NCI-H2107 (cell line): ENCODE data around the gene TPST2.

Experiments used
- DNase-seq: peaks from one replicate; lab custom pipeline; 2025; lab: John Stamatoyannopoulos, UW

TPST2 gene

DNA sequence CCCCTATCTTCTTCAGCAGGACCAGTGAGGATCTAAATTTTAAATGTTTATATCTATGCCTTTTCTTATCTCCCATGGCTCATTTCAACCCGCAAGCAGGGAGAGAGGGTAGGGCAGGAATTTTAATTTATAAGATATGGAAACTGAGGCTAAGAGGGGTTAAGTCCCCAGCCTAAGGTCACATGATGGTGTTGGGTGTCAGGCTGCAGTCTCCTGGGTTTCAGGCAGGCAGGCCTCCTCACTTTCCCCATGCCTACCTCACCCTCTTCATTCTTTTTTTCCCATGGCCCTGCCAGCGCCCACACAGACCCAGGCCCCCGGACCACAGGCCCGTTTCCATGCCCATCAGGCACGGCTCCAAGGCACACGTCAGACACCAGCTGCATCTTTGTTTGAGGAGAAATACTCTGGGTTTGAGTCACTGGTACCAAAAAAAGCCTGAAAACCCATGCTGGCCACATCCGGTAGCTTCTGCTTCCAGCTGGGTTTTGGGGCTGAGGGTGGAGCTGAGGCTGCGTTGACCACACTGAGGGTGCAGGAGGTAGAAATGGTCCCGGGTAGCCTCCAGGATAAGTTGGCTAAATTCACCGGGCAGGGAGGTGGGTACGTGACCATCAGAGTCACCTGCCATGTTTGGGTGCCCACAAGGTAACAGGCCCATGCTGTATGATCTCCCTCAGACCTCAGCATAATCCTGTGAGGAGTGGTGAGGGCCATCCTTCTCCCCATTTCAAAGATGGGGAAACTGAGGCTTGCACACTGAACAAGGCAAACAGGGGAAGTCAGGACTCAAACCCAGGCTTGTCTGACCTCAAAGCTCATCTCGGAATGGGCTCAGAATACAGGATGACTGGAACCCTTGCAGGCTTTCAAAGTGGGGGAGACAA, 20.4 kb upstream of the TPST2 start:
- DNase-seq, result no peak

DNA sequence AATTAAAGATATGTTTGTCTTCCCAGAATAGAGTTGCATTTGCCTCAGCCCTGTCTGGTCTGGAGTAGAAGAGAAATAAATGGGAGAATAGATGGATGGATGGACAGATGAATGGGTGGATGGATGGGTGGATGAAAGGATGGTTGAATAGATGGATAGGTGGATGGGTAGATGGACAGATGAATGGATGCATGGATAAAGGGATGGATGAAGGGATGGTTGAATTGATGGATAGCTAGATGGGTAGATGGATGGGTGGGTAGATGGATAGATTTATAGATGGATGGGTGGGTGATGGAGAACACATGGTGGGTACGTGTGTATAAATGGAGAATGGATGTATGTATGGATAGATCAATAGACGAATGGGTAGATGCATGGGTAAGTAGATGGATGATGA, 19.4 kb upstream of the TPST2 start:
- no peak for DNase-seq

DNA sequence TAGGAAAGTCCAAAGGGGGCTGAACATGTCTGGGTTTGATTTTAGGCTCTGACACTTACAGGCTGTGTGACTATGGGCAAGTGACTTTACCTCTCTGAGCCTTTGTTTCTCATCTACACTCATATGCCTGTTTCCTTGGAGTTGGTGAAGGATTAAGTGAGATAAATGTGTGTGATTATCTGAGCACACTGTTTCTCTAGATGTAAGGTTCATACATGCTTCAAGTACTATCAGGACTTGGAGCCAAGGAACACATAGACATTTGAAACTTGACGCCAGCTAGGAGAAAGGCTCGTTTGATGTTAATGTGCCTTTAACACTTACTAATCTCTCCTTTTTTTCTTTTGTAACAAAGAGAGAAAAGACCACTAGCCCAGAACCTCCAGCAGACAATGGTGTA, 18.2 kb upstream of the TPST2 start:
- DNase-seq, result no peak

DNA sequence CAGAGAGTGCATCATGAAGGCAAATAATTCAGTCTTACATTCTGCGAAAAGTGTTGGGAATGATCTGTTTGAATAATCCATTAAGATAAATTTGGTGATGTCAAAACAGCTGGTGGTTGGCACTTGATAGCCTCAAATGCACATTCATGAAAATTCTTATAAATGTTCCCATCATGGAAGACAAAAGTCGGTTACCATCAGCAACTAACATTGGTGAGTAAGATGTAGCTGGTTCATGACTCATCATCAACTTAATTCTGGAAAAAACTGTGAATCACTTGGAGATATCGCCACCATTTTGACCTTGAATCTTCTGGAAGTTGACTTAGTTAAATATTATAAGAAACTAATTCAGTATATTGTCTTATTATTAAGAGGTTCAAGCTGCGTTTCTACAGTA, 16.7 kb upstream of the TPST2 start:
- no peak for DNase-seq

DNA sequence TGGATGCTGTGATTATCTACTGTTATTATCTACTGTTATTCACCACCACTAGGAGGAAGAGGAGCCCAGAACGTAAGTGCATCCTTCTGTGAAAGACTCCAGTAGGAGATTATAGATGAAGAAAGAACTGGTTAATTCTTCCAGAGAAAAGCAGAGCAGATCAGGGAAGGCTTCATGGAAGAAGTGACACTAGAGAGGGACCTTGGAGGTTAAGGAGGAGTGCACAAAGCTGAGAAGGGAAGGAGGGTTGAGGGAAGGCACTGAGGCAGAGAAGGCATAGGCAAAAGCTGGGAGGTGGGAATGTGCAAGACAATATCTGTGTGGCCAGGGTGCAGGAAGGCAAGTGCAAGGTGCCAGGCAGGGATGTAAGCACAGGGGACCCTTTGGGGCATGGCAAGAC, 14.4 kb upstream of the TPST2 start:
- no peak for DNase-seq

DNA sequence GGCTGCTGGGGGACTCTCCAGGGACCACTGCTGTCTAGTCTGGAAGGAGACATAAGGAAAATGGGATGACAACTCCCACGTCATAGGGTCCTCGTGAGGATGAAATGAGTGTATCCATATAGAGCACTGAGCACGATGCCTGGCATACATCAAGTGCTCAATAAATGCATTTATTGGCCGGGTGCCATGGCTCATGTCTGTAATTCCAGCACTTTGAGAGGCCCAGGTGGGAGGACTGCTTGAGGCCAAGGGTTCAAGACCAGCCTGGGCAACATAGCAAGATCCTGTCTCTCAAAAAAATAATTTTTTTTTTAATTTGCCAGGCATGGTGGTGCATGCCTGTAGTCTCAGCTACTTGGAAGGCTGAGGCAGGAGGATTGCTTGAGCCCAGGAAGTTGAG, 12.2 kb upstream of the TPST2 start:
- DNase-seq, result no peak

DNA sequence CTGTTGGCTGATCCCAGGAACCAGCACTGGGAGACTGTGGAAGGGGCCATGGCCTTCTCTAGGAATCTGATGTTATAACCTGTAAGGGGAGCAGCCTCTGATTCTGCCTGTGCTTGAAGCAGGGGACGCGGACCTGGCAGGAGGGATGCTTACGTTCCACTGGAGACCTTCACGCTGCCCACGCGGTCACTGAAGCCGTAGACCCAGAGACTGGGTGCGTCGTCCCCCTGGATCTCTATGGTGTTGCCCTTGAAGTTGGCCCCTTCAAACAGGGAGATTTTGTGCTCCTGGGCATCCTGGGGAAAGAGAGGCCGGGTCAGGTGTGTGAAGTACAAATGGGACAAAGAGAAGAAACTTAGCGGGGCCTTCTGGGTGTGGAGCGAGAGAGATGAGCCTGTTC, 11.8 kb upstream of the TPST2 start:
- no peak for DNase-seq

DNA sequence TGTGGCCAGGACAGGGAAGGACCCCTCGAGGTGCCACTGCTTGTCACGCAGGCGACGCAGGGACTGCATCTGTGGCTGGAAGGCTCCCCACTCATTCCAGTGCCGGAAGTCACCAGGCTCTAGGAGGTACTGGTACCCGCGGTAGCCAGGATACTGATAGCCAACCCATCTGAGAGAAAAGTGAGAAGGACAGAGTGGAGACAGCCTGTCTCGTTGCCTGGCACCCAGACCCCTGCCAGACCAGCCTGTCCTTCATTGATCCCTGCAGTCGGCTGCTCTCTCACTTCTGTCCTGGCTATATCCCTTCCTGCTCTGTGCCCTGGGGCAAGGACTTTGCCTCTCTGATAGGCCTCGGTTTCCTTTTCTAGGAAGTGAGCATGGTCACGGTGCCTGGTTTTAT, 9.6 kb upstream of the TPST2 start:
- no peak for DNase-seq

DNA sequence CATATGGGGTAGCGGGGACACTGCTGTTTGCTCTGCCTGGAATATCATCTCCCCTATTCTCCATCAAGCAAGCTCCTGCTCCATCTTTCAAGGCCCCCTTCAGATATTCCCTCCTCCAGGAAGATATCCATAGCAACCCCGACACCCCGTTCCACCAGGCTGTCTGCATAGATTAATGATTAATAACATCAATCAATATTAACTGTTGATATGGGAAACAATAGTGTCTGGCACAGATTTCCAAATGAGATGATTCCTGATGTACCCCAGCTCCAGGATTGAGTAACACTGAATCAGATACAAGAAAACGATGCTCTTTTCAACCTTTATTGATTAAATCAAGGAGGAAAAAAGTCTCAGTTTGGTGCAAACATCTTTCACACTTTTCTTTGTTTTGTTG, 7.5 kb upstream of the TPST2 start:
- DNase-seq, result no peak

DNA sequence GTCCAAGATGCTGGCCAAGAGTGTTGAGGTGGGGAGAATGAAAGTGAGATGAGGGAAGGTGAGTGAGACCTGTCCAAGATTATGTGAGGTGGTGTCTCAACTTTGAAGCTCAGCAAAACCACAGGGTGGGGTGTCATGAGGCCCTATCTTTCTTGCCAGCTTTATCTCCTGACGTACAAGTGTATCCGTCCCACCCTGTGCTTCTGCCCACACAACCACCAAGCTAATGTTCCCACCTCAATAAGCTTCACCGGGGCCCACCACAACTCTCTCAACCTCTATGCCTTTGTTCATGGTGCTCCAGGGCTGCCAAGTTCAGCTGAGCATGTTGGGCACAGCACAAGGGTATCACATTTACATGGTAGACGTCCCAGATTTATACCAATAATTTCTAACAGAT, 7.1 kb upstream of the TPST2 start:
- DNase-seq, result no peak

DNA sequence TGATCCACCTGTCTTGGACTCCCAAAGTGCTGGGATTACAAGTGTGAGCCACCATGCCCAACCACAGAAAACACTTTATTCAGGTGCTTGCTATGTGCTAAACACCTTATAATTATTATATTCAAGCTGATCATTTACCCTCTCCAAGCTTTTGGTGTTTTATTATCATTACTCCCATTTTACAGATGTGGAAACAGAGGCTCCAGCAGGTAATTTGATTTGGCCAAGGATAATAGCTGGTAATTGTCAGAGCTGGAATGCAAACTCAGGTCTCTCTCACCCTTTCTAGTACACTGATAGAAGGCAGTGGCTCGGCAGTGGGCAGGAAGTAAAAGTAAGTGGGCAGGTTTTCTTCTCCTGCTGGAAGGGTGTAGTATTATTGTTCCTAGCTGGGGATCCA, 3.8 kb upstream of the TPST2 start:
- DNase-seq, result no peak

DNA sequence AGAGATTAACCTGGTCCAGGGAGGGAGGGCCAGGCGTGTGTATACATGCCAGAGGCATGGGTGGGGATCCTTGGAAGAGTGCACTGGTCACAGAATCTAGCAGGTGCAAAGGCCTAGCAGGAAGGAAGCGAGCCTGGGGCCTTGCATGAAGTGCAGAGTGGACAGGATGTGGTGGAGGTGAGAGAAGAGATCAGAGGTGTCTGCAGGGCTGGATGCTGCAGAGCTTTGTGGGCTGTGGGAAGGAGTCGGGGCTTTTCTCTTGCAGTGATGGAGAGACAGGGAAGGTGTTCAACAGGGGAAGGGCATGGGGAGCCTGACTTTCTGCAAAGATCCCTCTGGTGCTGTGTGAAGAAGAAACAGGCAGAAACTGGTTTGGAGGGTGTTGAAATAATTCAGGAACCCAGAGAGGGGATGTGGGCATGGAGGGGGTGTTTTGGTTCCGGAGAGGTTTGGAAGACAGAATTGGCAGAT, 2.5 kb upstream of the TPST2 start:
- no peak for DNase-seq

DNA sequence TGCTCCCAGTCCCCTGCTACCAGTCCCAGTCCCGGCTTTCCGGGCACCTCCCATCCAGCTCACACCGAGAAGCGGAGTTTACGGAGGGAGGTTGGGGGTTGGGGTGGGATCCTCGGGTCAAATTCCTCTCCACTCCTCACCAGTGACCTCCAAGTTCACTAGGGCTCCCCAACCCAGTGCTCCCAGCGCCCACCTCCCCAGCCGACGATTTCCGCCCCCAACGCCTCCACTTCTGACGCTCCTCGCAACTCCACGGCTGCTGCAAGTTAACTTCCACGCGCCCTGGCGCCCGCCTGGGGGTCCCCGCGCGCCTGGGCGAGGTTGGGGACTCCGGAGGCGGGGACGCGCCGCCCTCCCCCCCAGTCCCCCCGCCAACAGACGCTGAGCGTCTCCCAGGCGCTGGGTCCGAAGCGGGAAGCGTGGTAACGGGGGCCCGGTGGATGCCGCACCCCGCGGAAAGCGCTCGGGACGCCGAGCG, 526 bp downstream of the TPST2 start:
- no peak for DNase-seq

DNA sequence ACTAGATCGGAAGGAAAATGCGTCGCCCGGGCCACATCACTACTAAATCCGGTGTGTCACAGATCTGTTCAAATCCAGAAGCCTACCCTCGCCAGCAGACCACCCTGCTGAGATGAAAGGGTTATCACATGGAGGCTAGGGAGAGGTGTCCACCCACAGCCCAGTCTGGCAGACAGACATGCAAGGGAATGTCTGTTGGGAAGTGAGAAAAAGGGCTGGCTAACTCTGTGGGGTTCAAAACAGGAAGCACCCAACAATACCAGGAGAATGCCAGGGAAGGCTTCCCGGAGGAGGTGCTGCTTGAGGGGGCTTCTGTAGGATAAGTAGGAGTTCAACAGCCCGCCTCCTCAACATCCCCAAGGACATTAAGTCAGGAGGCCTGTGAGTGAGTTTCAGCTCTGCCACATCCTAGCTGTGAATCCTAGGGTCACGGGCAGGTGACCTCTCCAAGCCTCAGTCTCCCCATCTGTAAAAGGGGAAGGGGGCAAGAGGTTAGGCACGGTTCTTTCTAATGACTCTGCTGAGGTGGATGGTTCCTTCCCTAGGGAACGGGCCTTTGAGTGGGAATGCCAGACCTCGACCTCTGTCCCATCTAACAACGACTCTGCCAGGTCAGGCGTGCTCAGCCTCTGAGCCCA, 1.1 kb downstream of the TPST2 start:
- DNase-seq, result no peak

DNA sequence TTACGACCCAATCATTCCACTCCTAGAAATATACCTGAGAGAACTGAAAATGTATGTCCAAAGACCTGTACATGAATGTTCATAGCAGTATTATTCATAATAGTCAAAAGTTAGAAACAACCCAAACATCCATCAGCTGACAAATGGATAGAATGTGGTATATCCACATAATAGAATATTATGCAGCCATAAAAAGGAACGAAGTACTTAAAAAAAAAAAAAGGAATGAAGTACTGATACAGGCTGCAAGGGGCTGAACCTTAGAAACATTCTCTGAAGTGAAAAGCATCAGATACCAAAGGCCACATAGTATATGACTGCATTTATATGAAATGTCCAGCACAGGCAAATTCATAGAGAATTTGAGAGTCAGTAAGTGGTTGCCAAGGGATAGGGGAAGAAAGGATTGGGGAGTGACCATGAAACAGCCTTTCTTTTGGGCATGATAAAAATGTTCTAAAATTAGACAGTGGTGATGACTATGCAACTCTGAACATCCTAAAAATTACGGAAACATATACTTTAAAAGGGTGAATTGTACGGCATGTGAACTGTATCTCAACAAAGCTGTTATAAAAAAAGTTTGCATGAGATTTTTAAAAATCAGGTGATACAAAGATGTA, 1.8 kb downstream of the TPST2 start:
- DNase-seq, result no peak

DNA sequence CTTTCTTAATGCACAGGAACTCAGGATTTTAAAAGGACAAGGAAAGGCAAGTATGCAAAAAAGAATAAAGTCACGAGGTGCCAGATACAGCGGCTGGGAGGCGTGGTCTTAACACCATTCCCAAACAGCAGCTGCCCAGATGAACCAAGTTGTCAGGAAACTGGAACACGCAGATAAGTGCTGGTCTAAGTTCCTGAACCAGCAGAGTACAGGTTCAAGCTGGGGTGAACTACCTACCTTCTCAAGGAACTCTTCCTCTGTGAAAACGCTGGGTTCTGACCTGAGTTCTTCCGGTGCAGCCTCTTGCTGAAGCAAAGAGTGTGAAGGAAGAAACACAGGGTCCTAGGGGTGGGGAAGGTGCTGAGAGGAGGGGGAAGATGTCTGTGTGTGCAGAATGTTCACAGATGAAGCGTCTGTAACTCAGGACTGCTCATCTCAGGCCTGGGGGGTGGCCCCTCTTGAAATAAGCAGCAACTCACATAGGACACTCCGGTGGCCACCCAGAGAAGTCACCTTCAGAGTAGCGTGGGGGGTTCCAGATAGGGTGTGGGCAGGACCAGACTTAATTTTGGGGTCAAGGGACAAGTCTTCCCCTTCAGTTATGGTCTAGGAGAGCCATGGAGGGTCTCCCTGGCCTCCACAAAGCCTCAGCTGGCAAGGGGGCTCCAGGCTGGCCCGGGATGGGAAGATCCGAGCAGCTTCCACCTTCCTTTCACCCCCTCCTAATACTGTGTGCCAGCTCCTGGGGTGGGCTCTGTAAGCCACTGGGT, 3.2 kb downstream of the TPST2 start:
- no peak for DNase-seq

DNA sequence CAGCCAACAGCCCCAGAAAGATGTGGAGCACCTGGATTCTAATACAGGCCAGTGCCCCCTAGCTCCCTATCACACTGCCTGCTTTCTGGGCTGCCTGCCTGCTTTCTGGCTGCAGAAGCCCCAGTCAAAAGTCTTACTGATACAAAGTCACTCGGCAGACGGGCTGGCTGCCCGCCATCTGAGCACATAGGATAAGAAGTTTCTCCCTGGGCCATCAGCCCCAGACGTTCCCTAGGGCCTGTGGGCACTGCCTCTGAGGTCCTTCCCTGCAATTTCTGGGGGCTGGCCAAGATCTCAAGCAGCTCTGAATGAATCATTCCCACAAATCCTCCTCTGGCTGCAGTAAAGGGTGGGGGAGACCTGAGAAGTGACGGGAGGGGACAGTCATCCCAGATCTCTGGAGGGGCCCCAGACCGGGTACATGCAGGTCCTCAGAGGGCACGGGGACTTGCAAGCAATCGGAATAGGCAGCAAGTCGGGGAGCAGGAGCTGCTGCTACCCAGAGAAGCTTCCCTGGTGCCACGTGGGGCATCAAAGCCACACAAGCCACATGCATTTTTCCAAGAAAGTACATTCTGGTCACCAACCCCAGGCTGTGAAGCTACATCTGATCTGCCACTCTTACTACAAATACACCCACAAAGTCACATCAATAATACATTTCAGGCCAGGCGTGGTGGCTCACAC, 4.7 kb downstream of the TPST2 start:
- no peak for DNase-seq

DNA sequence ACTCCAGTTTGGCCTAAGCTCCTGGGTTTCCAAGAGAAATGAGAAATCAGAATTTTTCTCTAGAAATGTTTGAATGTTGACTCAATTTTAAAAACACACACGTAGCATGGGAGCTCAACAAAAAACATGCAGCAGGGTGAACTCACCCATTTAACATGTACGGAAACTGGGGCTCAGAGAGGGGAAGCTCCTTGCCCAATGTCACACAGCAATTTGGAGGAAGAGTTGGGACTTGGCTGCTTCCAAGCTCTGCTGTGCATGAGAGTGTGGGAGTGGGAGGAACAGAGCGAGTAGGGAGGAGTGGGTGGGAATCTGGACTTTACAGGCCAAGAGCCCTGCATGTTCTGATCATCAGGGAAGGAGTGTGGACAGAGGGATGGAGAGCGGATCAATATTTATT, 5.9 kb downstream of the TPST2 start:
- DNase-seq, result no peak

DNA sequence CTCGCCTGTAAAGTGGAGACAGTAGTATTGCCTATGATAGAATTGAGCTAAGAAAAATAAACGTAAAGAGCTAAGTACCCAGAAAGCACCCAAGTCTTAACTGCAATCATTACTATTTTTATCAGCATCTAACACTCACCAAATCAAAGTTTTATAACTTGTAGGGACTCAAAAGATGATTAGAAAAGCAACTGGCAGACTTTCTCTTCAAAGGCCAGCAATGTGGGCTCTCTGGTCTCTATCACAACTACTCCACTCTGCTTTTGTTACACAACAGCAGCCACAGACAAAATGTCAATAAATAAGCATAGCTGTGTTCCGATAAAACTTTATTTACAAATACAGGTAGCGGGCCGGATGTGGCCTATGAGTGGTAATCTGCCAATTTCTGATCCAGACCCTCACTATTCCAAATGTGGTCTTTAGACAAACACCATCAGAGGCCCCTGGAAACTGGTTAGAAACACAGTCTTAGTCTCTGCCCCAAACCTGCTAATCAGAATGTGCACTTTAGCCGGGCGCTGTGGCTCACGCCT, 8.2 kb downstream of the TPST2 start:
- no peak for DNase-seq

DNA sequence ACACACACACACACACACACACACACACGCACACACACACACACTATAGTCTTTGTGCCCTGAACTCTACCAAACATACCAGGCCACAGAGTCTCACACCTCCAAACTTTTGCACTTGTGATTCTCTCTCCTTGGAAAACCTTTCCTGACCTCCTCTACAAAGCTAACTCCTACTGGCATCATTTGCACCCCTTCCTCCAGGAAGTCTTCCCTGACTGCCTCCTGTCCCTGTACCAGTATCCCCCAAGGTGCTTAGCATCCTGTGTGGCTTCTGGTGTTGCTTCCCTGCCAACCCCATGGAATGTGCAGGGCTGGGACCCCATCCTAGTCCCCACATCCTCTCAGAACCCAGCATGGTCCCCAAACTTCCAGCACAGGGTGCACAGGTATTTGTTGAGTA, 8.9 kb downstream of the TPST2 start:
- no peak for DNase-seq

DNA sequence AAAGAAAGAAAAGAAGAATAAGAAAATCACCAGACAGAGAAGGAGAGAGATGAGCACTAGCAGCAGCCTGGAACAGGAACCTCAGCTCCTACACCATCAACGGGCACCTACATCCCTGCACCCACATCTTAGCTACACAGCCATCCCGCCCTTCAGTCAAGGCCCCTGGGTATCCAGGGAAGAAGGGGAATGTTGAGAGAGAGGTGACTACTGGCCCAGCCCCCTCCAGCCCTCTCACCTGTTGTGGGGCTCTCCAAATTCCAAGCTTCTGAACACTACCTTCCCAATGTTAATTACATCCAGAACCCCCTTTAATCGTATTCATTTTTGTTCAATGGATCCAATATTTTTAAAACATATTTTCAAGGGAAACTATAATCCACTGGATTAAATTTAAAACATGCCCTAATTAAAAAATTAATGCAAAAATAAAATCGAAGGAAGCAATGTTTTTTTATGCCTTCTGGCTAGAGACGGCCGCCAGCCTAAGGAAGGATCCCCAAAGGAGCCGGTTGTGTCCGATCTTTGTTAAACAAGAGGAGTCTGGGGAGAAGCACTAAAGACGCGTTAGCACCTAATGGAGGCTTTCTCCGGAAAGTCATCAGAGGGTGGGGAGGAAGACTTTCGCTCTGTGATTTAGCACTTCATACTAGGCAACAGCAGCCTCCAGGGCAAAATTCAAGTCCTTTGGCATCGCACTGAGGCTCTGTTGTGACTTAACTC, 9.5 kb downstream of the TPST2 start:
- no peak for DNase-seq
